Gastroesophageal sphincter (tissue), 4 donors: ENCODE measurements around the gene IPO11. TPM values are rescaled to one million over a fixed set of nuclear protein-coding genes. Genes with fewer than 3 reads are reported as not detected.
"Not testable (repeated sequence)": the region's sequence is repeated elsewhere in the genome, so short reads cannot be mapped to it uniquely, and the experiment has no call there.

Source experiments
- ATAC-seq: fragments of 150-250 bp; one replicate; pipeline ENCODE4 v1.9.1; 2016; ENCODE audit warnings: mild to moderate bottlenecking, moderate library complexity
- H3K27ac ChIP-seq, 4 donors: fragments of 200-600 bp; sonication (generic) in 3 of 4; 1 replicate in 3 of 4; 2 replicates in 1 of 4; pipeline ENCODE4 v1.5.1; 2016 to 2019
- H3K27me3 ChIP-seq: fragments of 200-600 bp; sonication (generic); one replicate; pipeline ENCODE4 v1.5.1; 2019
- H3K36me3 ChIP-seq, 2 donors: fragments of 200-600 bp; sonication (generic); one replicate each; pipeline ENCODE4 v1.5.1; 2019; ENCODE audit warnings: control low read depth in 1 of 2
- H3K4me1 ChIP-seq, 3 donors: fragments of 200-600 bp; sonication (generic); 1 replicate in 2 of 3; 2 replicates in 1 of 3; pipeline ENCODE4 v1.5.1; 2016 to 2019; ENCODE audit warnings: control low read depth in 2 of 3
- H3K4me3 ChIP-seq, 2 donors: fragments of 200-600 bp; sonication (generic); one replicate each; pipeline ENCODE4 v1.5.1; 2019; ENCODE audit warnings: mild to moderate bottlenecking in 1 of 2, moderate library complexity in 1 of 2
- H3K9me3 ChIP-seq, 3 donors: fragments of 200-600 bp; sonication (generic); one replicate each; pipeline ENCODE4 v1.5.1; 2017 to 2019; ENCODE audit warnings: control low read depth in 2 of 3
- CTCF ChIP-seq, 4 experiments: fragments of 200-600 bp in 2 of 4; fragments of 450-650 bp in 2 of 4; sonication (generic) in 1 of 4; IDR thresholded peaks; one replicate each; pipeline ENCODE4 v1.5.1; 2017 to 2019; ENCODE audit warnings: antibody characterized with exemption in 4 of 4, mild to moderate bottlenecking in 2 of 4, moderate library complexity in 2 of 4
- EP300 ChIP-seq: sonication (generic); formaldehyde crosslinking; IDR thresholded peaks from one replicate; pipeline ENCODE4 v1.6.1; 2017; ENCODE audit warnings: antibody characterized with exemption, mild to moderate bottlenecking
- POLR2A ChIP-seq, 2 donors: fragments of 450-650 bp; IDR thresholded peaks; one replicate each; pipeline ENCODE4 v1.6.1; 2017; ENCODE audit warnings: antibody characterized with exemption in 2 of 2, mild to moderate bottlenecking in 2 of 2, moderate library complexity in 1 of 2
- POLR2AphosphoS5 ChIP-seq: sonication (generic); formaldehyde crosslinking; IDR thresholded peaks from one replicate; pipeline ENCODE4 v1.6.1; 2017; ENCODE audit warnings: antibody characterized with exemption
- WGBS, 2 donors: methylation state at CpG; one replicate each; pipeline ENCODE4 v1.1.5; 2018; ENCODE audit warnings: low coverage in 1 of 2; 5-methylcytosine and 5-hydroxymethylcytosine counted together
- total RNA-seq, 4 donors: library from RNA; depleted of rRNA; stranded (reverse); fragments of >200 nt; gene quantifications; one replicate each; pipeline ENCODE4 v1.1.0, GENCODE V29; 2016

The IPO11 gene
- total RNA-seq, 4 donors from 2014 or later = 15.8 to 25.1 (median 17.2) TPM

- Histone ChIP-seq H3K4me1 (no peaks in the 10 kb centered on the region), H3K36me3 (no peaks in the 10 kb centered on the region), H3K27ac (no peak overlapping the region), H3K27me3 (no peaks in the 10 kb centered on the region), H3K4me3 (no peak overlapping the region), H3K9me3 (peaks cover 0 to 5% (median 0%) of the 10 kb centered on the region in 3 donors)
- TF ChIP-seq EP300 (no peak), POLR2AphosphoS5 (no peak), POLR2A (IDR thresholded peaks at IDR 0.05) (no peak), CTCF (IDR thresholded peaks at IDR 0.05) (no peak)
- WGBS, 2 donors = 52 to 66% methylated on average over 5 of the region's 7 CpGs
- peak; percentile 46 for ATAC-seq
Measured at GRCh38 chr5:62653001-62653863, 240.7 kb downstream of the IPO11 start.

GRCh38 chr5:62653864-62654575 is 241.5 kb downstream of the IPO11 start:
- Histone ChIP-seq H3K9me3 (peaks cover 0 to 8% (median 0%) of the 10 kb centered on the region in 3 donors), H3K4me3 (no peak overlapping the region), H3K4me1 (no peaks in the 10 kb centered on the region), H3K27ac (no peak overlapping the region), H3K27me3 (no peaks in the 10 kb centered on the region), H3K36me3 (no peaks in the 10 kb centered on the region)
- TF ChIP-seq POLR2AphosphoS5 (no peak), CTCF (IDR thresholded peaks at IDR 0.05) (no peak), EP300 (no peak), POLR2A (IDR thresholded peaks at IDR 0.05) (no peak)
- WGBS, 2 donors = 77 to 80% methylated on average over 8 to 11 of the region's 11 CpGs
- no peak for ATAC-seq

GRCh38 chr5:62657772-62658171 is 245.2 kb downstream of the IPO11 start:
- H3K4me3 ChIP-seq, H3K27ac ChIP-seq, H3K36me3 ChIP-seq, ATAC-seq, H3K4me1 ChIP-seq, H3K27me3 ChIP-seq: not testable (repeated sequence)
- H3K9me3 ChIP-seq = peaks cover 0 to 24% (median 0%) of the 10 kb centered on the region in 3 donors

- no peaks in the 10 kb centered on the region for H3K4me1 ChIP-seq
- 75 to 86% methylated on average over 3 of the region's 8 CpGs for WGBS, 2 donors
- no peak overlapping the region for H3K27ac ChIP-seq
- H3K4me3 ChIP-seq = no peak overlapping the region
- no peak for ATAC-seq
- H3K36me3 ChIP-seq = no peaks in the 10 kb centered on the region
- H3K9me3 ChIP-seq = peaks cover 0 to 24% (median 0%) of the 10 kb centered on the region in 3 donors
- no peaks in the 10 kb centered on the region for H3K27me3 ChIP-seq
- TF ChIP-seq POLR2AphosphoS5 (no peak), CTCF (IDR thresholded peaks at IDR 0.05) (no peak), EP300 (no peak), POLR2A (IDR thresholded peaks at IDR 0.05) (no peak)
Measured at GRCh38 chr5:62661126-62661525, 248.6 kb downstream of the IPO11 start.

- 26 to 60% methylated on average over 2 of the region's 2 CpGs for WGBS, 2 donors
- ATAC-seq = no peak
- Histone ChIP-seq H3K9me3 (peaks cover 0 to 22% (median 0%) of the 10 kb centered on the region in 3 donors), H3K4me3 (no peak overlapping the region), H3K4me1 (no peaks in the 10 kb centered on the region), H3K36me3 (no peaks in the 10 kb centered on the region), H3K27me3 (no peaks in the 10 kb centered on the region), H3K27ac (no peak overlapping the region)
- TF ChIP-seq CTCF (IDR thresholded peaks at IDR 0.05) (no peak), POLR2A (IDR thresholded peaks at IDR 0.05) (no peak), EP300 (no peak), POLR2AphosphoS5 (no peak)
Measured at GRCh38 chr5:62662521-62662920, 250.0 kb downstream of the IPO11 start.
